A673 (cell line): ENCODE results near the gene BRAT1.

Experiments used
- CTCF ChIP-seq: fragments of 300-800, 200-600 bp; sonication (generic); conservative IDR thresholded peaks from 2 replicates; pipeline ENCODE4 v1.5.1; 2017; ENCODE audit warnings: low read depth, mild to moderate bottlenecking, antibody characterized with exemption, low read length, moderate library complexity, mixed read lengths
- EZH2 ChIP-seq: fragments of 200-600 bp; sonication (generic); IDR thresholded peaks from 2 replicates; pipeline ENCODE4 v1.6.1; 2017; ENCODE audit warnings: borderline replicate concordance, low read depth, mild to moderate bottlenecking, mixed read lengths, antibody characterized with exemption, low read length; ENCODE audit not compliant: poor library complexity, severe bottlenecking

GRCh38 chr7:2497065-2497464, 58.3 kb downstream of the BRAT1 start:
- TF ChIP-seq EZH2 = no peak
- no peak for TF ChIP-seq CTCF
